Inferior parietal cortex (tissue), 1 donor: ENCODE data around the gene KDM1B.
A peak's percentile ranks its signal among the peaks of the same experiment; 100 is the strongest.
"Not testable (repeated sequence)": the region's sequence is repeated elsewhere in the genome, so short reads cannot be mapped to it uniquely, and the experiment has no call there.

Experiments
- DNase-seq: peaks from one replicate; pipeline ENCODE4 v3.0.0-alpha.2; 2016; ENCODE audit errors: extremely low spot score

Gene KDM1B

GRCh38 chr6:18151801-18152200 lies 3.4 kb upstream of the KDM1B start:
- no peak for DNase-seq

- DNase-seq = no peak
These were observed 1.9 kb upstream of the KDM1B start for GRCh38 chr6:18153311-18153703.

- no peak for DNase-seq
These were observed 594 bp upstream of the KDM1B start, which contains the start of gene TPMT for GRCh38 chr6:18154507-18155149. Gene TPMT (minus strand): TSS chr6:18155077. CDS start chr6:18149127, 5,950 bp downstream.

GRCh38 chr6:18155864-18156421 lies 721 bp downstream of the KDM1B start:
- DNase-seq = peak; percentile 32

GRCh38 chr6:18160911-18161310 lies 5.7 kb downstream of the KDM1B start:
- DNase-seq = no peak

- no peak for DNase-seq
These were observed 6.2 kb downstream of the KDM1B start for GRCh38 chr6:18161431-18161830.

GRCh38 chr6:18162401-18162800 lies 7.2 kb downstream of the KDM1B start:
- DNase-seq = no peak

GRCh38 chr6:18165751-18166150 lies 10.5 kb downstream of the KDM1B start:
- DNase-seq = no peak

GRCh38 chr6:18166312-18167036 lies 11.3 kb downstream of the KDM1B start:
- no peak for DNase-seq

GRCh38 chr6:18168264-18168663 lies 13.0 kb downstream of the KDM1B start:
- no peak for DNase-seq

GRCh38 chr6:18171871-18172270 lies 16.6 kb downstream of the KDM1B start:
- DNase-seq = no peak

- DNase-seq = not testable (repeated sequence)
These were observed 21.0 kb downstream of the KDM1B start for GRCh38 chr6:18176198-18176597.

GRCh38 chr6:18177286-18177965 lies 22.2 kb downstream of the KDM1B start:
- no peak for DNase-seq

- no peak for DNase-seq
These were observed 23.9 kb downstream of the KDM1B start for GRCh38 chr6:18178960-18179615.

GRCh38 chr6:18179770-18180356 lies 24.6 kb downstream of the KDM1B start:
- DNase-seq = no peak

GRCh38 chr6:18182568-18182967 lies 27.3 kb downstream of the KDM1B start:
- no peak for DNase-seq

- no peak for DNase-seq
These were observed 28.5 kb downstream of the KDM1B start for GRCh38 chr6:18183766-18184165.

GRCh38 chr6:18185624-18186023 lies 30.4 kb downstream of the KDM1B start:
- DNase-seq = no peak

GRCh38 chr6:18186033-18186432 lies 30.8 kb downstream of the KDM1B start:
- DNase-seq = no peak

- no peak for DNase-seq
These were observed 31.5 kb downstream of the KDM1B start for GRCh38 chr6:18186540-18187250.

GRCh38 chr6:18187701-18188100 lies 32.5 kb downstream of the KDM1B start:
- DNase-seq = no peak
